Effector memory CD8-positive, alpha-beta T cell (primary cell): Measurements from ENCODE around the gene ZBTB11.
"Not testable (repeated sequence)": the region's sequence is repeated elsewhere in the genome, so short reads cannot be mapped to it uniquely, and the experiment has no call there.

Experiments used
- ATAC-seq: fragments of 150-1000 bp; cut with Tn5 transposase; replicated peaks from 2 replicates; pipeline ENCODE4 v1.10.0; 2021; ENCODE audit warnings: mild to moderate bottlenecking, moderate library complexity
- DNase-seq, 3 experiments: peaks; one replicate each; pipeline ENCODE4 v3.0.0; 2021
- H3K27ac Mint-ChIP-seq, 2 donors: one replicate each; pipeline ENCODE4 v1.8.0; 2022; ENCODE audit warnings: mild to moderate bottlenecking in 2 of 2, mixed read lengths in 2 of 2, moderate library complexity in 2 of 2
- H3K27me3 Mint-ChIP-seq, 2 donors: one replicate each; pipeline ENCODE4 v1.8.0; 2022; ENCODE audit warnings: mixed read lengths in 2 of 2
- H3K36me3 Mint-ChIP-seq: one replicate; pipeline ENCODE4 v1.8.0; 2022; ENCODE audit warnings: mild to moderate bottlenecking, moderate library complexity, mixed read lengths; ENCODE audit not compliant: insufficient read depth
- H3K4me1 Mint-ChIP-seq, 2 donors: one replicate each; pipeline ENCODE4 v1.8.0; 2022; ENCODE audit warnings: low read depth in 2 of 2, mixed read lengths in 2 of 2
- H3K4me3 Mint-ChIP-seq, 2 donors: one replicate each; pipeline ENCODE4 v1.8.0; 2022; ENCODE audit warnings: mild to moderate bottlenecking in 2 of 2, mixed read lengths in 2 of 2, moderate library complexity in 2 of 2
- H3K9me3 Mint-ChIP-seq, 2 donors: one replicate each; pipeline ENCODE4 v1.8.0; 2022; ENCODE audit warnings: mixed read lengths in 2 of 2

The ZBTB11 gene

DNA sequence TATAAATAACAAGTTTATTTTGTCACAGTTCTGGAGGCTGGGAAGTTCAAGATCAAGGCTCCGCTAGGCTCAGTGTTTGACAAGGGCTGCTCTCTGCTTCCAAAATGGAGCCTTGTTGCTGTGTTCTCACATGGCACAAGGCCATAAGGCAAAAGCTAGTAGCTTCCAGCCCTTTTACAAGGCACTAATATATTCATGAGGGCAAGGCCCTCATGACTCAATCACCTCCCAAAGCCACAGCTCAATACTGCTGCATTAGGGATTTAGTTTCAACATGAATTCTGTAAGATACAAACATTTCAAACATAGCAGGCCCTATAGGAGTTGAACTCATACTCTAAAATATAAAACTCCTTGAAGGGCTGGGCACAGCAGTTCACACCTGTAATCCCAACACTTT lies 30.2 kb downstream of the ZBTB11 start:
- DNase-seq, result no peak
- Mint-ChIP-seq H3K9me3 (no peaks in the 10 kb centered on the region), H3K4me1 (peaks cover 15 to 25% of the 10 kb centered on the region in 2 donors), H3K4me3 (no peak overlapping the region), H3K36me3 (peaks cover 30% of the 10 kb centered on the region), H3K27me3 (no peaks in the 10 kb centered on the region), H3K27ac (no peak overlapping the region)
- no peak for ATAC-seq

DNA sequence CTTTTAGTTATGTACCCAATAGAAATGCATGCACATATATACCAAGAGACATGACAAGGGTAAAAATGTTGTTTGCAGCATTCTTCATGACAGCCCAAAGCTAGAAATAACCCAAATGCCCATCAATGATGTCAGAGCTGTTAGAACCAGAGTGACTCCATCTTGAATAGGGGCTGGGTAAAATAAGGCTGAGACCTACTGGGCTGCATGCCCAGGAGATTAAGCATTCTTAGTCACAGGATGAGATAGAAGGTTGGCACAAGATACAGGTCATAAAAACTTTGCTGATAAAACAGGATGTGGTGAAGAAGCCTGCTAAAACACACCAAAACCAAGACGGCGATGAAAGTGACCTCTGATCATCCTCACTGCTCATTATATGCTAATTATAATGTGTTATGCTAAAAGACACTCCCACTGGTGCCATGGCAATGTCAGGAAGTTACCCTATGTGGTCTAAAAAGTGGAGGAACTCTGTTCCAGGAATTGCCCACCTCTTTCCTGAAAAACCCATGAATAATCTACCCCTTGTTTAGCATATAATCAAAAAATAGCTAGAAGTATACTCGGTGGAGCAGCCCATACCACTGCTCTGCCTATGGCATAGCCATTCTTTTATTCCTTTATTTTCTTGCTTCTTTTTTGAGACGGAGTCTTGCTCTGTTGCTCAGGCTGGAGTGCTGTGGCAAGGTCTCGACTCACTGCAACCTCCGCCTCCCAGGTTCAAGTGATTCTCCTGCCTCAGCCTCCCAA lies 32.9 kb downstream of the ZBTB11 start:
- Mint-ChIP-seq H3K9me3 (no peaks in the 10 kb centered on the region), H3K4me3 (peak overlapping the region in 1 of 2 donors; percentile 49), H3K4me1 (peaks cover 15 to 25% of the 10 kb centered on the region in 2 donors), H3K27me3 (no peaks in the 10 kb centered on the region), H3K27ac (peak overlapping the region; percentile 71 to 77), H3K36me3 (peaks cover 12% of the 10 kb centered on the region)
- DNase-seq (peak; percentile 40 to 43 (median 43)), ATAC-seq (peak; percentile 90)

DNA sequence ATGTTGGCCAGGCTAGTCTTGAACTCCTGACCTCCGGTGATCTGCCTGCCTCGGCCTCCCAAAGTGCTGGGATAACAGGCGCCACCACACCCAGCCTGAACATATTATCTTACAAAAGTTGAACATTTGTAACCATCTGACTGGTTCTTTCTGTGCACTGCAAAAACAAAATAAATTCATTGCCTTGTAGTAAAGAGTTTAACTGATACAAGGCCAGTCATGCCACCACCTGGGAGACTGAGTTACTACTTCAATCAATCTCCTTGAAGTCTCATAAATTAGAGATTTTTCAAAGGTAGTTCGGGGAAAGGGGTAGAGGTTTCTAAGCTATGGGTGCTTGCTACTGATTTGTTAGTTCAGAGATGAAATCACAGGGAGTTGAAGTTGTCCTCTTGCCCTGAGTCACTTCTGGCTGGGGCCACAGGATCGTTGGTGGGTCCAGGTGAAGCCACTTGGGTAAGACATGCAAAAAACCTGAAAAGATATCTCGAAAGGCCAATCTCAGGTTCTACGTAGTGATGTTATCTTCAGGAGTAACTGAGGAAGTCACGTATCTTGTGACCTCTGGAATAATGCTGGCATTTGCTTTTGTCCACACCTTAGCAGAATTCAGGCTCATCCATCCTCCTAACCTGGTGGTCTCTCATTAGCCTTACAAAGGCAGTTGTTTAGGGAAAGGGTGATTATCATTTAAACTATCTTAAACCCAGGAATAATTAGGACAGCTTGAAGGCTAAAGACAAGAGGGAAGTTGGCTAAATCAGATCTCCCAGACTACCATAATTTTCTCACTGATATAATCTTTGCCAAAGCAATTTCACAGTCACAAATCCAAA lies 33.7 kb downstream of the ZBTB11 start:
- peak overlapping the region; percentile 71 to 77 for H3K27ac Mint-ChIP-seq
- peak overlapping the region in 1 of 2 donors; percentile 14 for H3K4me3 Mint-ChIP-seq
- ATAC-seq, result no peak
- H3K27me3 Mint-ChIP-seq, result no peaks in the 10 kb centered on the region
- DNase-seq, result no peak
- H3K9me3 Mint-ChIP-seq, result no peaks in the 10 kb centered on the region
- H3K36me3 Mint-ChIP-seq, result peaks cover 8% of the 10 kb centered on the region
- peaks cover 15 to 25% of the 10 kb centered on the region in 2 donors for H3K4me1 Mint-ChIP-seq

DNA sequence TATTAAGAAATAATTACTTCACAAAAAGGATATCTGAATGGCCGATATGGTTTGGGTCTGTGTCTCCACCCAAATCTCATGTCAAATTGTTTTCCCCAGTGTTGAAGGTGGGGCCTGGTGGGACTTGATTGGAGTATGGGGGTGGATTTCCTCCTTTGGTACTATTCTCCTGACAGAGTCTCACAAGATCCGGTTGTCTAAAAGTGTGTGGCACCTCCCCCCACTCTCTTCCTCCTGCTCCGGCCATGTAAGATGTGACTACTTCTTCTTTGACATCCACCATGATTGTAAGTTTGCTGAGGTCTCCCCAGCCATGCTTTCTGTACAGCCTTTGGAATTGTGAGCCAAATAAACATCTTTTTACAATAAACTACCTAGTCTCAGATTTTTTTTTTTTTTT lies 34.5 kb downstream of the ZBTB11 start:
- H3K9me3 Mint-ChIP-seq, result no peaks in the 10 kb centered on the region
- peaks cover 6% of the 10 kb centered on the region for H3K36me3 Mint-ChIP-seq
- peak overlapping the region; percentile 26 to 55 for H3K27ac Mint-ChIP-seq

DNA sequence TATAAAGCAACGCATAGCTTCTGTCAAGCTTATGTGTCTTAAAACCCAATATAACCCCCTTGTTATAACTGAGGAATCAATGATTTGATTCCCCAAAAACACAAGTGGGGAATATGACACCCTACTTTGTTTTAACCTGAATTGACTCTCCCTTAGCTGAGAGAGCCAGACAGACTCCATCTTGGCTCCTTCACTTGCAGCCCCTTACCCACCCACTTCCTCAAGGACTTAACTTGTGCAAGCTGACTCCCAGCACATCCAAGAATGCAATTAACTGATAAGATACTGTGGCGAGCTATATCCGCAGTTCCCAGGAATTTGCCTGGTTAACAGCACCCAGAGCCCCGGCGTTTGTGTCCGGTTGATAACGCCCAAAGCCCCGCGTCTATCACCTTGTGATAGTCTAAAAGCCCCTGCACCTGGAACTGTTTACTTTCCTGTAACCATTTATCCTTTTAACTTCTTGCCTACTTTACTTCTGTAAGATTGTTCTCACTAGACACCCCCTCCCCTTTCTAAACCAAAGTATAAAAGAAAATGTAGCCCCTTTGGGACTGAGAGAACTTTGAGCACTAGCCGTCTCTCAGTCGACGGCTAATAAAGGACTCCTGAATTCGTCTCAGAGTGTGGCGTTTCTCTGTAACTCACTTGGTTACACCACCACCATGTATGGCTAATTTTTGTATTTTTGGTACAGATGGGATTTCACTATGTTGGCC lies 35.4 kb downstream of the ZBTB11 start:
- H3K27ac Mint-ChIP-seq, result peak overlapping the region; percentile 26 to 55

More for the DNA sequence above, 34.5 kb downstream of the ZBTB11 start:
- H3K27me3 Mint-ChIP-seq, result no peaks in the 10 kb centered on the region
- peaks cover 15 to 25% of the 10 kb centered on the region in 2 donors for H3K4me1 Mint-ChIP-seq
- ATAC-seq, result no peak
- no peak for DNase-seq
- no peak overlapping the region for H3K4me3 Mint-ChIP-seq

DNA sequence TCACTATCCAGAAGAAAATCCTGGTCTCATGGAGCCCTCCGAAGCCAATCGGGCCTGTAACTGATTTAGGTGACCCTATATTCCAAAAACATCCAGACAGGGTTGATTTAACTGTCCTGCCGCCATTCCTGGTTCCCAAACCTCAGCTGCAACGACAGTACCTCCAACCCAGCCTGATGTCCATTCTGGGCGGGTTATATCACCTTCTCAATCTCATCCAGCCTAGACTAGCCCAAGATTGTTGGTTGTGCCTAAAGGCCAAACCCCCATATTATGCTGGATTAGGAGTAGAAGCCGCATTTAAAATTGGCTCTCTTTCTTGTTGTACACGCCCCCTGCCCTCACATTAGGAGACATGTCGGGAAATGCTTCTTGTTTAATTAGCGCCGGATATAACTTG lies 36.7 kb downstream of the ZBTB11 start:
- ATAC-seq (no peak), DNase-seq (no peak)
- H3K4me1 Mint-ChIP-seq, result peaks cover 17 to 18% of the 10 kb centered on the region in 2 donors
- H3K27ac Mint-ChIP-seq, result no peak overlapping the region
- no peak overlapping the region for H3K4me3 Mint-ChIP-seq
- no peaks in the 10 kb centered on the region for H3K9me3 Mint-ChIP-seq
- no peaks in the 10 kb centered on the region for H3K27me3 Mint-ChIP-seq
- H3K36me3 Mint-ChIP-seq, result peaks cover 4% of the 10 kb centered on the region

More for the DNA sequence above, 35.4 kb downstream of the ZBTB11 start:
- ATAC-seq, DNase-seq, H3K27me3 Mint-ChIP-seq, H3K36me3 Mint-ChIP-seq, H3K4me3 Mint-ChIP-seq, H3K9me3 Mint-ChIP-seq: not testable (repeated sequence)
- peaks cover 15 to 25% of the 10 kb centered on the region in 2 donors for H3K4me1 Mint-ChIP-seq

DNA sequence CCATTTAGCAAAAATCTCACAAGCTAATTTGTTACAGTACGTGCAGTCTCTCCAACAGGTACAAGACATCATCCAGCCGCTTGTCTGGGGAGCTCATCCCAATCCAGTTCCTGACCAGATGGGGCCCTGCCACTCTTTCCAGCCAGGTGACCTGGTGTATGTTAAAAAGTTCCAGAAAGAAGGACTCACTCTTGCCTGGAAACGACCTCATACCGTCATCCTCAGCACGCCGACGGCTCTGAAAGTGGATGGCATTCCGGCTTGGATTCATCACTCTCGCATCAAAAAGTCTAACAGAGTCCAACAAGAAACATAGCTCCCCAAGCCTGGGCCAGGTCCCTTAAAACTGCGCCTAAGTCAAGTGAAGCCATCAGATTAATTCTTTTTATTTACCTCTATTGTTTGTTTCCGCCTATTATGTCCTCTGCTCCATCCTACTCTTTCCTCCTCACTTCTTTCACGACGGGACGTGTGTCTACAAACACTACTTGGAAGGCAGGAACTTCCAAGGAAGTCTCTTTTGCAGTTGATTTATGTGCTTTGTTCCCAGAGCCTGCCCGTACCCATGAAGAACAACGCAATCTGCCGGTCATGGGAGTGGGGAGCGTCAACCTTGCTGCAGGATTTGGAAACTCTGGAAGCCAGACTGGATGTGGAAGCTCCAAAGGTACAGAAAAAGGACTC lies 37.5 kb downstream of the ZBTB11 start:
- no peaks in the 10 kb centered on the region for H3K9me3 Mint-ChIP-seq
- no peak overlapping the region for H3K27ac Mint-ChIP-seq
- peaks cover 10 to 17% of the 10 kb centered on the region in 2 donors for H3K4me1 Mint-ChIP-seq
- H3K4me3 Mint-ChIP-seq, result no peak overlapping the region
- H3K36me3 Mint-ChIP-seq, result peaks cover 4% of the 10 kb centered on the region
- ATAC-seq (no peak), DNase-seq (no peak)
- H3K27me3 Mint-ChIP-seq, result no peaks in the 10 kb centered on the region

DNA sequence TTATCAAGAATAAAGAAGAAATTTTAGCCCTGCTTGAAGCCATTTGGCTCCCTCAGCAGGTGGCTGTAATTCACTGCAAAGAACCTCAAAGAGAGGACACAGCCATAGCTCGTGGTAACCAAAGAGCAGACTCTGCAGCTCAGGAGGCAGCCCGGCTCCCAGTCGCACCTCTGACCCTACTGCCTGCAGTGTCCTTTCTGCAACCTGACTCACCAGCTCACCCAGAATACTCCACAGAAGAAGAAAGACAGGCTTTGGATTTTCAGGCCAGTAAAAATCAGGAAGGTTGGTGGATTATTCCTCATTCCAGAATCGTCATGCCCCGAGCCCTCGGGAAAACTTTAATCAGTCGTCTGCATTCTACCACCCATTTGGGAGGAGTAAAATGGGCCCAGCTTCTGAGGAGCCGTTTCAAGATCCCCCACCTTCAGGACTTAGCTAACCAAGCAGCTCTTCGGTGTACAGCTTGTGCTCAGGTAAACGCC lies 38.6 kb downstream of the ZBTB11 start:
- DNase-seq (no peak), ATAC-seq (no peak)
- Mint-ChIP-seq H3K27ac (peak overlapping the region in 1 of 2 donors; percentile 50), H3K4me1 (peaks cover 0 to 7% of the 10 kb centered on the region in 2 donors), H3K9me3 (no peaks in the 10 kb centered on the region), H3K36me3 (peaks cover 4% of the 10 kb centered on the region), H3K4me3 (no peak overlapping the region), H3K27me3 (no peaks in the 10 kb centered on the region)

DNA sequence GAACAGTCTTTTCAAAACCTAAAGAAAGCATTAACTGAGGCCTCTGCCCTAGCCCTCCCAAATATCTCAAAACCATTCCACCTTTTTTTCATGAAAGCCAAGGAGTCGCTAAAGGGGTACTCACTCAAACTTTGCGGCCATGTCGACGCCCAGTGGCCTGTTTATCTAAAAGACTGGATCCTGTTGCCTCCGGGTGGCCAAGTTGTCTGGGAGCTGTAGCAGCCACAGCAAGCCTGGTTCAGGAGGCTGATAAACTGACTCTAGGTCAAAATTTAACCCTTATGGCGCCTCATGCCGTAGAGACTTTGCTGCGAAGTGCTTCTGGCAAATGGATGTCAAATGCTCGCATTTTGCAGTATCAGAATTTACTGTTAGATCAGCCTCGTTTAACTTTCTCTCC lies 39.5 kb downstream of the ZBTB11 start:
- Mint-ChIP-seq H3K36me3 (peaks cover 4% of the 10 kb centered on the region), H3K4me1 (peaks cover 0 to 4% of the 10 kb centered on the region in 2 donors), H3K27ac (peak overlapping the region in 1 of 2 donors; percentile 50), H3K9me3 (no peaks in the 10 kb centered on the region), H3K27me3 (no peaks in the 10 kb centered on the region), H3K4me3 (no peak overlapping the region)
- DNase-seq (no peak), ATAC-seq (no peak)

DNA sequence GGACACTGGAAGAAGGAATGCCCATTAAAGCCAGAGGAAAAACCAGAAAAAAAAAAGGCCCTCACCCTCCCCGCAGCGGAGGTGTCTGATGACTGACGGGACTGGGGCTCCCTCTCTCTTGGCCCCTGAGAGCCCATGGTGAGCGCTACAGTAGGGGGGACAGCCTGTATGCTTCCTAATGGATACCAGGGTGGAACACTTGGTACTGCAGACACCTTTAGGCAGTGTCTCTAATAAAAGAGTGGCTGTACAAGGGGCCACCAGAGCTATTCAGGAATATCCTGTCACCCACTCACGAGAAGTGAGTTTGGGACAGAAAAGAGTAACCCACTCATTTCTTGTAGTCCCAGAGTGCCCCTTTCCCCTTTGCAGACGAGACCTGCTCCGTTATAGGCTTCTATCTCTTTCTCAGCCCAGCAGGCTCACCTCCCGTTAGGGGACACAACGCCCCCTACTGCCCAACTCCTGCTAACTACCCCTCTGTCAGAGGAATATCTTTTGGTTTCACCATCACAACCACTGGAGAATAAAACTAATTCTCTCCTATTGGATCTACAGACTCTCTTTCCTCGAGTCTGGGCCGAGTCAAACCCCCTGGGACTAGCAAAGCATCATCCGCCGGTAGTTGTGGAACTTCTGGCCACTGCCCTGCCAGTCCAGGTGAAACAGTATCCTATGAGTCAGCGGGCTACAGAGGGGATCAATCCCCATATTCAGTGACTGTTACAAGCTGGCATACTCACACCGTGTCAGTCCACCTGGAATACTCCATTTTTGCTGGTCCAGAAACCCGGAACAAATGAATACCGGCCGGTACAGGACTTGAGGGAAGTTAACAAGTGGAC lies 40.8 kb downstream of the ZBTB11 start:
- peak; percentile 97 for ATAC-seq
- Mint-ChIP-seq H3K4me1 (peaks cover 0 to 4% of the 10 kb centered on the region in 2 donors), H3K36me3 (peaks cover 4% of the 10 kb centered on the region), H3K27ac (peak overlapping the region in 1 of 2 donors; percentile 5), H3K4me3 (no peak overlapping the region), H3K9me3 (no peaks in the 10 kb centered on the region), H3K27me3 (no peaks in the 10 kb centered on the region)
- DNase-seq, result peak; percentile 65 to 74 (median 66)

DNA sequence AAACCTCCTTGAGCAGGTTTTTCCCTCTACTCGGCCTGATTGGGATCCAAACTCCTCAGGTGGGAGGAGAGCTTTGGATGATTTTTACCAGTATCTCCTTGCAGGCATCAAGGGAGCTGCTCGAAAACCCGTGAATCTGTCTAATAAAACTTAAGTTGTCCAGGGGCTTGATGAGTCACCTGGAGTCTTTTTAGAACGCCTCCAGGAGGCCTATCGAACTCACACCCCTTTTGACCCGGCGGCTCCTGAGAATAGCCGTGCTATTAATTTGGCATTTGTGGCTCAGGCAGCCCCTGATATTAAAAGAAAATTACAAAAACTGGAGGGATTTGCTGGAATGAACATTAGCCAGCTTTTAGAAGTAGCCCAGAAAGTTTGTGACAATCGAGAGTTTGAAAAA lies 41.6 kb downstream of the ZBTB11 start:
- ATAC-seq, result no peak
- Mint-ChIP-seq H3K27ac (no peak overlapping the region), H3K27me3 (no peaks in the 10 kb centered on the region), H3K36me3 (peaks cover 4% of the 10 kb centered on the region), H3K4me1 (peaks cover 0 to 4% of the 10 kb centered on the region in 2 donors), H3K9me3 (no peaks in the 10 kb centered on the region), H3K4me3 (no peak overlapping the region)
- DNase-seq, result no peak

DNA sequence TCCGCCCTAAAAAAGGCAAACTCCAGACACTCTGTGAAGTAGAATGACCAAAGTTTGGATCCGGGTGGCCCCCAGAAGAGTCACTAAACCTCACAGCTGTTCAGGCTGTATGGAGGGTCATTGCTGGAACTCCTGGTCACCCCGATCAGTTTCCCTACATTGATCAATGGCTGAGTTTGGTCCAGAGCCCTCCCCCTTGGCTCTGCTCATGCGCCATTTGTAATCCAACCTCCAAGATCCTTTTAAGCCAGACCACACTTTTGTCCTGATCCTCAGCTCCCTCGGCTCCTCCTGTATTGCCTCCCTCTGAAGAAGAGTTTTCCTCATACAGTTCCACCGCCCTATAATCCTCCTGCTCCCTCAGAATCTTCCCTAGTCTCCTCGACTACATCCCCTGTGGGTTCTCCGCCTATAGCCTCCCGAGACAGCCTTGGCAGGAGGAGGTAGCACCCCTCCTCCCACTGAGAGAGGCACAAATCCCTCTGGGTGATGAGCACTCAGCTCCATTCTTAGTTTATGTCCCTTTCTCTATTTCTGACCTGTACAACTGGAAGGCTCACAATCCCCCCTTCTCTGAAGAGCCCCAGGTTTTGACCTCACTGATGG lies 42.2 kb downstream of the ZBTB11 start:
- peaks cover 4% of the 10 kb centered on the region for H3K36me3 Mint-ChIP-seq
- H3K9me3 Mint-ChIP-seq, result no peaks in the 10 kb centered on the region
- ATAC-seq (no peak), DNase-seq (no peak)
- H3K4me3 Mint-ChIP-seq, result no peak overlapping the region
- peaks cover 0 to 4% of the 10 kb centered on the region in 2 donors for H3K4me1 Mint-ChIP-seq
- H3K27ac Mint-ChIP-seq, result peak overlapping the region in 1 of 2 donors; percentile 13
- H3K27me3 Mint-ChIP-seq, result no peaks in the 10 kb centered on the region
